GM13977 (cell line): Measurements from ENCODE around the gene ACSL6.

Source experiments
- DNase-seq: peaks from one replicate; pipeline ENCODE4 v3.0.0; 2012; ENCODE audit warnings: low spot score
- in situ Hi-C: fragments of 300-500 bp; cut with MboI; formaldehyde crosslinking; loops from one replicate; pipeline ENCODE4 v1.12.0; 2022; ENCODE audit warnings: low sequenced_read_pairs, low pct_unique_long_range_greater_than_20kb, mixed read lengths, inconsistent platforms; ENCODE audit not compliant: unreplicated experiment
- TF ChIP-seq, protein P1 (sequence below): IDR thresholded peaks from 2 replicates; pipeline ENCODE4 v1.5.1; 2012; ENCODE audit warnings: mild to moderate bottlenecking, control low read depth; ENCODE audit not compliant: insufficient read depth; ENCODE audit errors: extremely low read depth, missing control alignments

ACSL6 gene

GRCh38 chr5:132010989-132011621 lies 353 bp downstream of the ACSL6 start:
- TF ChIP-seq, protein P1, sequence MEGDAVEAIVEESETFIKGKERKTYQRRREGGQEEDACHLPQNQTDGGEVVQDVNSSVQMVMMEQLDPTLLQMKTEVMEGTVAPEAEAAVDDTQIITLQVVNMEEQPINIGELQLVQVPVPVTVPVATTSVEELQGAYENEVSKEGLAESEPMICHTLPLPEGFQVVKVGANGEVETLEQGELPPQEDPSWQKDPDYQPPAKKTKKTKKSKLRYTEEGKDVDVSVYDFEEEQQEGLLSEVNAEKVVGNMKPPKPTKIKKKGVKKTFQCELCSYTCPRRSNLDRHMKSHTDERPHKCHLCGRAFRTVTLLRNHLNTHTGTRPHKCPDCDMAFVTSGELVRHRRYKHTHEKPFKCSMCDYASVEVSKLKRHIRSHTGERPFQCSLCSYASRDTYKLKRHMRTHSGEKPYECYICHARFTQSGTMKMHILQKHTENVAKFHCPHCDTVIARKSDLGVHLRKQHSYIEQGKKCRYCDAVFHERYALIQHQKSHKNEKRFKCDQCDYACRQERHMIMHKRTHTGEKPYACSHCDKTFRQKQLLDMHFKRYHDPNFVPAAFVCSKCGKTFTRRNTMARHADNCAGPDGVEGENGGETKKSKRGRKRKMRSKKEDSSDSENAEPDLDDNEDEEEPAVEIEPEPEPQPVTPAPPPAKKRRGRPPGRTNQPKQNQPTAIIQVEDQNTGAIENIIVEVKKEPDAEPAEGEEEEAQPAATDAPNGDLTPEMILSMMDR = no peak
- in situ Hi-C loops = no loop called here
- DNase-seq = peak; percentile 31

DNA sequence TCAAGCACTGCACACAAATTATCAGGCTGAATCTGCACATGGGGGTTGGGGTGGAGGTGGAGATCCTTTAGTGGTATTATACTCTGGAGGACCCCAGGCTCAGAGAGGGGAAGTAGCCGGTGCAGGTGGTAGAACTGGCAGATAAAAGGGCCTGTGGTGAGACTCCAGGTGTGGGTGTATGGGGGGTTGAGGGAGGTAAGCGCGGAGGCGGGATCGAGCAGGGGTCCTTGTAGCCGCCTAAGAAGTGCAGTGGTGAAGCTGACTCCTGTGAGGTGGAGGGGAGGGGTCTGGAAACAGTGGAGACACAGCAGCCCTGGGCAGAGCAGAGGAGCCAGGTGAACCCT lies 841 bp downstream of the ACSL6 start:
- TF ChIP-seq, protein P1 = no peak
- no peak for DNase-seq
- in situ Hi-C loops = no loop called here

GRCh38 chr5:132009706-132010405 lies 1.6 kb downstream of the ACSL6 start:
- in situ Hi-C loops = loop anchor here (10.0 kb wide), 2 partner anchors 205 to 425 kb away; no protein-coding TSS in a partner anchor
- TF ChIP-seq, protein P1 = no peak
- DNase-seq = no peak

DNA sequence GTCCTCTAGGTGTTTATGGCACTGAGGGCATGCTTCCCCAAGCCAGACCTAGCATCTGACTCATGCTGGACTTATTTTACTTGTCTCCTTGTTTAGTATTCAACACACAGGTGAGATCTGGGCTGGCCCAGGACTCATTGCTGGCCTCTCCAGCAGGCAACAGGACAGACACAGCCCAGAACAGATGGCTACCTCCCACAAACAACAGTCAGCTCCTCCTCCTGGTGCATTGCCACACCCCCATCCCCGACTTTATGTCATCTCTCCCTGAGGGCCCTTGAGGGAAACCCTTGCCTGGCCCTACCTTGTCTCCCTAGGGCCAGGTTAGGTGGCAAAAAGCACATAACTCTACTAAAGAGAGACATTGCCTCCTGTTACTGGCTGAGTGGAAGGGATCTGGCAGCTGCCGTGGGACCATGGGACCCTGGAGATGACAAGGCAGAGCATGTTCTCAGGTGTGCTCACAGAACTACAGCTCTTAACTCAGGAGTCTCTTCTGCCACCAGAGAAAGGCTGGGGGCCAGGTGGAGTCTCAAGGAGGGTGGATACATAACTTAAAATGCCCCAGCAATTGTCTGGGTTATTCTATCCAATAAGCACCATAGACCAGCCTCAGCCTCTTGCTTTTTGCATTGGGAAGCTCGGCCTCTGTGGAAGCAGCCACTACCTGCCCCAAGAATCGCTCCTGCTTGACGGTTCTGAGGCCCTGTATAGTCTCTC lies 2.3 kb downstream of the ACSL6 start:
- in situ Hi-C loops = loop anchor here (10.0 kb wide), 2 partner anchors 204 to 424 kb away; no protein-coding TSS in a partner anchor
- TF ChIP-seq, protein P1 = no peak
- DNase-seq = peak; percentile 42

DNA sequence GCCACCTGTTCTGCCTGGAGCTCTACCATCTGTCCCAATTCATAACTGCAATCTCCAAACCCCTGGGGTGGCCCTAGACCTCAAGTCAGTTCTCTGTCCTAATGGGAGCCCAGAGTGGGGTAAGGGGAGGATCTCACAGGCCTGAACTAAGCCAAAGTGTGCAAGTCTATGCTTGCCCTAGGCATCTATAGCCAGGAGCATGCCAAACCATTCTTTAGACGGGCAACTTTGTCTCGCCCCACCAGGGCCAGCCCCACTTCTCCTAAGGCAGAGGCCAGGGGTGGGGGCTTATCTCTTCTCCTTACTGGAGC lies 3.3 kb downstream of the ACSL6 start:
- no peak for DNase-seq
- in situ Hi-C loops = loop anchor here (10.0 kb wide), 2 partner anchors 203 to 423 kb away; no protein-coding TSS in a partner anchor
- TF ChIP-seq, protein P1 = peak; percentile 0

DNA sequence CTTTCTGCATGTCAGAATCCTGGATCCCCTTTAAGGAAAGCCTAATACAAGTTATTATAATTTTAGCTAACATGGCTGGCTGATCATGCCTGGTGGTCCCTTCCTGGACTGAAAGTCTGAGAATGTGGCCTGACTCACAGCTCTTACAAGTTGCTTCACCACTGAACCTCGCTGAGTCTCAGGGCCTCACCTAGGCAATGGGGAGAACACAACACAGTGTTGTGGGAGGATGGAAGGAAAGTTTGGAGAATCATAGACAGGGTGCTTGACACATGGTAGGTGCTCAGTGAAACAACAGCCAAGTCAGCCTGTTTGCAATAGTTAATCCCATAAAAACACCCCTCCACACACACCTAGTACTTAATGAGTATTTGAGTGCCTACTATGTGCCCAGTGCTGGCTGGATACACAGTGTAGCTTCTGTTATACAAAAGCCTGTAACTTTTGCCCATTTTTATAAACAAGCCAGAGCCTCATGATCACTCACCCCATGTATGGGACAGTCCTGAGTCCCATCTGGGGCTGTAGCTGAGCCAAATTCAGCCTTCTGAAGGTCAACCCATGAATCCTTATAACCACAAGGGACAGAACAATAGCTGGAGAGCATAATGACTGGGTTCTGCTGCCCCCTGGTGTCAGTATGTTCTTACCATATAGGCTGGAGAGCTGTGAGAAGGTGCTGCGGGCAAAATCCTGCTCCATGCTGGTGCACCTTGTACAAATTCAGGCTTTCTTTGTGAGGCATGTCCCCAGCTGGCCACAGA lies 3.9 kb downstream of the ACSL6 start:
- DNase-seq = peak; percentile 83
- TF ChIP-seq, protein P1 = peak; percentile 70
- in situ Hi-C loops = loop anchor here (10.0 kb wide), 2 partner anchors 203 to 423 kb away; no protein-coding TSS in a partner anchor
